WI38 (cell line): Measurements from ENCODE around the gene SLC23A3.

Experiments
- H3K4me3 ChIP-seq: 2 replicates; pipeline ENCODE4 v1.5.1; 2011; ENCODE audit warnings: low read depth, mild to moderate bottlenecking, control low read depth, low read length
- CTCF ChIP-seq: IDR thresholded peaks from 2 replicates; pipeline ENCODE4 v1.5.1; 2012; ENCODE audit warnings: low read depth, mild to moderate bottlenecking, control low read depth, low read length

Gene SLC23A3

DNA sequence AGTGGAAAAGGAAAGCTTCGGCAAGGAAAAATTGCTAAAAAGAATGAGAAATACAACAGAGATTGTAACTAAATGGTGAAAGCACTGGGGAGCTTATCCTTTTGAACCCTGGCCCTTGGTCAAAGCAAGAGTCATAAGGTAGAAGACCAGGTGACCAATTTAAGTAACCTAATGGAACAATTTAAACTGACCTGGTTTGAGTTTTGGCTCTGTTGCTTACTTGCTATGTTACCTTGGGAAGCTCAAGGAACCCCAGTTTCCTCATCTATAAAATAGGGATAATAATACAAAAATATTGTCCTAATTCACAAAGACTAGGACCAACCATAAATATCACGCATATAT is 57.8 kb downstream of the SLC23A3 start:
- H3K4me3 ChIP-seq: no peak overlapping the region
- no peak for TF ChIP-seq CTCF
